ENCODE results near the gene GRID1.

GRID1 gene

DNA sequence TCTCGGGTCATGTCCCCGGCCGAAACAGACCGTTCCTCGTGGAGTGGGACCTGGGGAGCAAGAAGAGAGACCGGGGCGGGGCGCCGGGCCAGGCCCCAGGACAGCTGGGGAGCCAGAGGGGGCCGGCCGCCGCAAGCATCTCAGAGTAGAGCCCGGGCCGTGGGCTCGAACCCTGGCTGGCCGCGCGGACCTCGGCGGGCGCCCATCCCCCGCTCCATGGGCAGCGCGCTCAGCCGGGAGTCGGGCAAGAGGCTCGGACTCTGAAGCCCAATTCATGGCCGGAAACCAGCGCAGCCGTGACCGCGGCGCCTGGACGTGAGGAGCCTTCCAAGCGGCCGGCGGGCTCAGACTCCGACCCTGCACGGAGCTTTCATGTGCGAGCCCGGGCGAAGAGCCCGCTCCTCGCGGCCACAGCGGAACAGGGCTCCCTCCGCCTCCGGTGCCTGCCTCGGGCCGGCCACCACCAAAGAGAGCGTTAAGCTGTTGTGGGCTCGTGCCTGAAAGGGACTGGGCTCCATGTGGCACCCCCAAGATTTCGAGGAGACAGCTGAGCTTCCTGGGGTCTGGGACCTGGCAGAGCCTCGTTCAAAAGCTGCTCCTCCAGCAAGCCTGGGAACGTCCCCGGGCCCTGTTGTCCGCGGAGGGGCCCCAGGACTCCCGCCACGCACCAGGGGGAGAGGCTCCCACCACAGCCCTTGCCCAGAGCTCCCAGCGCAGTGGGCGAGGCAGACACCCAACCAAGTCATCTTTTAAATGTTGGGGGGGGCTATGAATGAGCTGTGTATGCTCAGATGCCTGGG lies 757 bp upstream of the GRID1 start:
- TF ChIP-seq CTCF (conservative IDR thresholded peaks at IDR 0.05): no peak
- H3K27ac ChIP-seq: no peak overlapping the region

- H3K27ac ChIP-seq: no peak overlapping the region
- TF ChIP-seq CTCF (conservative IDR thresholded peaks at IDR 0.05): no peak
Measured at GRCh38 chr10:86366902-86367151, 232 bp upstream of the GRID1 start.

- H3K27ac ChIP-seq: no peak overlapping the region
- TF ChIP-seq CTCF (conservative IDR thresholded peaks at IDR 0.05): no peak
Measured at GRCh38 chr10:86365346-86366032, 1.1 kb downstream of the GRID1 start.

DNA sequence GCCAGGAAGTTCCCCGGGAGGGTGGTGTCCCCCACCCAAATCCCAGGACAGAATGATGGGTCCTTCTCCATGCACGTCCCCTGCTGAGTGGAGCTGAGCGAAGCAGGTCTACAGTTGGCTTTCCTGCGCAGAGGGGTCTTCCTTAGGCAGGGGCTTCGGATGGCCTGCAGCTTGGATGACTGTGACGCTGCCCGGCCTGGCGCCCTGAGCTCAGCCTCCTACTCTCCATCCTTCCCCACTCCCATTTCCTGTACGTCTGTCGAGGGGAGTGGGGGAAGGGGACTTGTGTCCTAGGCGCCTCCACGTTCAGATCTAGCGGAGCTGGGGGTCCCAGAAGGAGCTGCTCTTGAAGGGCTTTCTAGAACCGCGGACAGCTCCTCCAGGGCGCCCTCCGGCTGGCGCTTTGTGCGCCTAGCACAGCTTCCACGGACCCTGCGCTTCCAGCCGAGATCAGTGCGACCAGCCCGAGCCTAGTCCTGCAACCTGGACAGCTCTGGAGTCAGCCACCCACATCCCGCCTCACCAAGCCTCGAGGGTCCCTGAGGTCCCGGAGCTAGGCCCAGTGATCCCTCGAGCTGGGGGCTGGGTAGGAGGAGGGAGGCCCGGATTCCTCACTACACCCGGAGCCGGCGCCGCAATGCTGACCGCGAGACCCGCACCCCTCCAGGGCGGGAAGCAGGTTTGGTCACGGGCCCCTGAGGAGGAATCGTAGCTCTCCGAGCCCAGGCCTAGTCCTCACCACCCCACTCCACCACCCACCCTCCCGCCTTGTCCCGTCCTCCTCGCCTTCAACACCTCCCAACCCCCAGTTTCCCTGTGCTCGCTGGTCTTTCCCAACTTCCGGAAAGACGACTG lies 1.9 kb downstream of the GRID1 start:
- H3K27ac ChIP-seq: no peak overlapping the region
- no peak for TF ChIP-seq CTCF (conservative IDR thresholded peaks at IDR 0.05)

- TF ChIP-seq CTCF (conservative IDR thresholded peaks at IDR 0.05): no peak
- no peak overlapping the region for H3K27ac ChIP-seq
Measured at GRCh38 chr10:86363833-86364490, 2.6 kb downstream of the GRID1 start.

- no peak overlapping the region; the same call in 1 of the 2 replicates for H3K27ac ChIP-seq
Measured at GRCh38 chr10:86363184-86363832, 3.3 kb downstream of the GRID1 start.

More at GRCh38 chr10:86363184-86363832, 3.3 kb downstream of the GRID1 start:
- TF ChIP-seq CTCF (conservative IDR thresholded peaks at IDR 0.05): peak; percentile 89
